ENCODE measurements around the gene NDUFAF2. TPM values are rescaled to one million over a fixed set of nuclear protein-coding genes. Genes with fewer than 3 reads are reported as not detected.

Gene NDUFAF2
- total RNA-seq, 1 donor from 2014 or later, result 46.0 TPM

GRCh38 chr5:60989790-60990189, 44.8 kb downstream of the NDUFAF2 start:
- H3K36me3 ChIP-seq (ENCODE audit: insufficient read depth, low read length), result no peaks in the 10 kb centered on the region
- H3K79me2 ChIP-seq (ENCODE audit: insufficient read depth, low read length), result peaks cover 6% of the 10 kb centered on the region
- Mint-ChIP-seq H3K27ac (ENCODE audit: unreplicated experiment) (no peak overlapping the region), H3K4me1 (ENCODE audit: low read depth, unreplicated experiment) (no peaks in the 10 kb centered on the region), H3K27me3 (ENCODE audit: low read depth, unreplicated experiment) (no peaks in the 10 kb centered on the region), H3K9me3 (ENCODE audit: unreplicated experiment) (peaks cover 12% of the 10 kb centered on the region), H3K36me3 (ENCODE audit: low read depth, unreplicated experiment) (peaks cover 4% of the 10 kb centered on the region), H3K4me3 (ENCODE audit: unreplicated experiment) (no peak overlapping the region)
- no peak for DNase-seq (ENCODE audit: low read depth)
- H3K27me3 ChIP-seq (ENCODE audit: insufficient read depth, low read length), result no peaks in the 10 kb centered on the region
- no peak overlapping the region for H3K9ac ChIP-seq (ENCODE audit: low read length)
- no peak for FAIRE-seq
- H4K20me1 ChIP-seq (ENCODE audit: insufficient read depth, low read length), result peaks cover 5% of the 10 kb centered on the region
- no peak overlapping the region for H2AFZ ChIP-seq (ENCODE audit: low read depth, low read length)
- no peak overlapping the region for H3K4me2 ChIP-seq (ENCODE audit: low read length)
- TF ChIP-seq EZH2 (IDR thresholded peaks at IDR 0.05; ENCODE audit: insufficient read depth, low read length), result no peak
- TF ChIP-seq, protein P1, sequence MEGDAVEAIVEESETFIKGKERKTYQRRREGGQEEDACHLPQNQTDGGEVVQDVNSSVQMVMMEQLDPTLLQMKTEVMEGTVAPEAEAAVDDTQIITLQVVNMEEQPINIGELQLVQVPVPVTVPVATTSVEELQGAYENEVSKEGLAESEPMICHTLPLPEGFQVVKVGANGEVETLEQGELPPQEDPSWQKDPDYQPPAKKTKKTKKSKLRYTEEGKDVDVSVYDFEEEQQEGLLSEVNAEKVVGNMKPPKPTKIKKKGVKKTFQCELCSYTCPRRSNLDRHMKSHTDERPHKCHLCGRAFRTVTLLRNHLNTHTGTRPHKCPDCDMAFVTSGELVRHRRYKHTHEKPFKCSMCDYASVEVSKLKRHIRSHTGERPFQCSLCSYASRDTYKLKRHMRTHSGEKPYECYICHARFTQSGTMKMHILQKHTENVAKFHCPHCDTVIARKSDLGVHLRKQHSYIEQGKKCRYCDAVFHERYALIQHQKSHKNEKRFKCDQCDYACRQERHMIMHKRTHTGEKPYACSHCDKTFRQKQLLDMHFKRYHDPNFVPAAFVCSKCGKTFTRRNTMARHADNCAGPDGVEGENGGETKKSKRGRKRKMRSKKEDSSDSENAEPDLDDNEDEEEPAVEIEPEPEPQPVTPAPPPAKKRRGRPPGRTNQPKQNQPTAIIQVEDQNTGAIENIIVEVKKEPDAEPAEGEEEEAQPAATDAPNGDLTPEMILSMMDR (IDR thresholded peaks at IDR 0.05; ENCODE audit: insufficient read depth, low read depth, low read length), result no peak
- H3K4me1 ChIP-seq (ENCODE audit: insufficient read depth, low read length), result no peaks in the 10 kb centered on the region
- no peak overlapping the region for H3K4me3 ChIP-seq (ENCODE audit: insufficient read depth, low read depth, low read length)
- no peak overlapping the region for H3K27ac ChIP-seq (ENCODE audit: low read depth, low read length)
- H3K9me3 ChIP-seq (ENCODE audit: insufficient read depth, low read depth, low read length), result peaks cover 13% of the 10 kb centered on the region

DNA sequence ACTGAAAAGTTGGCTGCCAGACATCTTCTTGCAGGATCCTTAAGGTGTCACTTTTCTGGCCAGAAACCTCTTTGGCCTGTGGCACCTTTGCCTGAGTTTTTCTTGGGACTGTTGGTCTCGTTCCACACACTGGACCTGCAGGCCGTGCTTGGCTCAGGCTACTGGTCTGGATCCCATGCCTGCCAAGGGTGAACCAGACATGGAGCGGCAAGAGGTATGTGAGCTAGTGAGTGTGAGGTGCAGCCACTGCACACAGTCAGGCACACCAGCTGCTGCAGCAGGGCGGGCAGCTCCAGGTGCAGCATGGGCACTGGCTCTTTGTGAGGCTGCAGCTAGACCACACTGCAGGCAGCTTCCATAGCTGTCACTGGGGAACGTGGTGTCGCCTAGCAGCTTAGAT, 47.9 kb downstream of the NDUFAF2 start:
- no peaks in the 10 kb centered on the region for H3K27me3 ChIP-seq (ENCODE audit: insufficient read depth, low read length)
- H3K9me3 Mint-ChIP-seq (ENCODE audit: unreplicated experiment), result peaks cover 2% of the 10 kb centered on the region
- no peak overlapping the region for H3K27ac ChIP-seq (ENCODE audit: low read depth, low read length)
- no peaks in the 10 kb centered on the region for H3K79me2 ChIP-seq (ENCODE audit: insufficient read depth, low read length)
- no peaks in the 10 kb centered on the region for H3K4me1 Mint-ChIP-seq (ENCODE audit: low read depth, unreplicated experiment)
- H4K20me1 ChIP-seq (ENCODE audit: insufficient read depth, low read length), result peaks cover 16% of the 10 kb centered on the region
- peaks cover 4% of the 10 kb centered on the region for H3K36me3 Mint-ChIP-seq (ENCODE audit: low read depth, unreplicated experiment)
- H3K9me3 ChIP-seq (ENCODE audit: insufficient read depth, low read depth, low read length), result peaks cover 13% of the 10 kb centered on the region
- H3K27me3 Mint-ChIP-seq (ENCODE audit: low read depth, unreplicated experiment), result no peaks in the 10 kb centered on the region
- TF ChIP-seq, protein P1 (IDR thresholded peaks at IDR 0.05; ENCODE audit: insufficient read depth, low read depth, low read length), result no peak
- TF ChIP-seq EZH2 (IDR thresholded peaks at IDR 0.05; ENCODE audit: insufficient read depth, low read length), result no peak
- no peaks in the 10 kb centered on the region for H3K36me3 ChIP-seq (ENCODE audit: insufficient read depth, low read length)
- no peak overlapping the region for H2AFZ ChIP-seq (ENCODE audit: low read depth, low read length)
- no peaks in the 10 kb centered on the region for H3K4me1 ChIP-seq (ENCODE audit: insufficient read depth, low read length)
- no peak overlapping the region for H3K4me2 ChIP-seq (ENCODE audit: low read length)
- FAIRE-seq (no peak), DNase-seq (ENCODE audit: low read depth) (no peak)
- H3K9ac ChIP-seq (ENCODE audit: low read length), result no peak overlapping the region
- no peak overlapping the region for H3K4me3 ChIP-seq (ENCODE audit: insufficient read depth, low read depth, low read length)
- H3K27ac Mint-ChIP-seq (ENCODE audit: unreplicated experiment), result no peak overlapping the region
- no peak overlapping the region for H3K4me3 Mint-ChIP-seq (ENCODE audit: unreplicated experiment)

- H3K4me3 Mint-ChIP-seq (ENCODE audit: unreplicated experiment), result no peak overlapping the region
- FAIRE-seq, result no peak
These were observed 48.4 kb downstream of the NDUFAF2 start for GRCh38 chr5:60993425-60993824.

More at GRCh38 chr5:60993425-60993824, 48.4 kb downstream of the NDUFAF2 start:
- no peak overlapping the region for H3K27ac ChIP-seq (ENCODE audit: low read depth, low read length)
- no peaks in the 10 kb centered on the region for H3K27me3 Mint-ChIP-seq (ENCODE audit: low read depth, unreplicated experiment)
- H3K27me3 ChIP-seq (ENCODE audit: insufficient read depth, low read length), result no peaks in the 10 kb centered on the region
- no peak for DNase-seq (ENCODE audit: low read depth)
- no peak overlapping the region for H3K9ac ChIP-seq (ENCODE audit: low read length)
- peaks cover 2% of the 10 kb centered on the region for H3K9me3 Mint-ChIP-seq (ENCODE audit: unreplicated experiment)
- H2AFZ ChIP-seq (ENCODE audit: low read depth, low read length), result no peak overlapping the region
- no peak overlapping the region for H3K4me3 ChIP-seq (ENCODE audit: insufficient read depth, low read depth, low read length)
- peaks cover 16% of the 10 kb centered on the region for H4K20me1 ChIP-seq (ENCODE audit: insufficient read depth, low read length)
- H3K4me1 ChIP-seq (ENCODE audit: insufficient read depth, low read length), result no peaks in the 10 kb centered on the region
- no peak overlapping the region for H3K4me2 ChIP-seq (ENCODE audit: low read length)
- no peaks in the 10 kb centered on the region for H3K4me1 Mint-ChIP-seq (ENCODE audit: low read depth, unreplicated experiment)
- peaks cover 13% of the 10 kb centered on the region for H3K9me3 ChIP-seq (ENCODE audit: insufficient read depth, low read depth, low read length)
- H3K79me2 ChIP-seq (ENCODE audit: insufficient read depth, low read length), result no peaks in the 10 kb centered on the region
- H3K27ac Mint-ChIP-seq (ENCODE audit: unreplicated experiment), result no peak overlapping the region
- H3K36me3 ChIP-seq (ENCODE audit: insufficient read depth, low read length), result no peaks in the 10 kb centered on the region
- H3K36me3 Mint-ChIP-seq (ENCODE audit: low read depth, unreplicated experiment), result peaks cover 4% of the 10 kb centered on the region
- TF ChIP-seq, protein P1 (IDR thresholded peaks at IDR 0.05; ENCODE audit: insufficient read depth, low read depth, low read length), result no peak
- no peak for TF ChIP-seq EZH2 (IDR thresholded peaks at IDR 0.05; ENCODE audit: insufficient read depth, low read length)
